ENCODE data around the gene ALG6.

DNA sequence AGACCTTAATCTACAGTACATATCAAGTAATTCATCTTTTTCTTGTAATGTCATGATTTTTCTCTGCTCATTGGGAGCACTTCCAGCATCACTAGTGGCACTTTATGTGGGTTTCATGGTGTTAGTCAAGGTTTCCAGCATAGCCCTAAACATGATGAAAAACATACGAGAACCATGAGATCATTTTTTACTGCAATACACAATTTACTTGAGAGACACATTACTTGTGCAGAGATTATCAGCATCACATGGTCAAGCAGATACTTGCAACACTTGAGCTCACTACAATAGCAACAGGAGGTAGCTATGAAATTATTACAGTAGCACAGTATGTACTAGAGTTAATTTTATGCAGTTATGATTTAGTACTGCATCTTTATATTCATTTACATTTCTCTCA lies 119.2 kb downstream of the ALG6 start:
- TF ChIP-seq EZH2phosphoT487 (IDR thresholded peaks at IDR 0.05; ENCODE audit: insufficient read depth, low read depth) (no peak), EZH2 (IDR thresholded peaks at IDR 0.05; ENCODE audit: insufficient read depth, poor library complexity, severe bottlenecking) (no peak)
